Stimulated activated CD8-positive, alpha-beta memory T cell treated with anti-CD3 and anti-CD28 coated beads, Interleukin-4, amount 100 ng/mL, for 1 hour (primary cell): Measurements from ENCODE around the gene CEP68.
"Not testable (repeated sequence)": the region's sequence is repeated elsewhere in the genome, so short reads cannot be mapped to it uniquely, and the experiment has no call there.

Source experiments
- DNase-seq, 2 donors: peaks; one replicate each; pipeline ENCODE4 v3.0.0-alpha.2; 2020; ENCODE audit warnings: low read depth in 2 of 2, low spot score in 1 of 2

Gene CEP68

GRCh38 chr2:65056215-65057053, at the start of gene CEP68:
Gene CEP68 (plus strand): TSS chr2:65056416. CDS start chr2:65069445, 13,029 bp downstream.
- peak; percentile 90 to 93 for DNase-seq

DNA sequence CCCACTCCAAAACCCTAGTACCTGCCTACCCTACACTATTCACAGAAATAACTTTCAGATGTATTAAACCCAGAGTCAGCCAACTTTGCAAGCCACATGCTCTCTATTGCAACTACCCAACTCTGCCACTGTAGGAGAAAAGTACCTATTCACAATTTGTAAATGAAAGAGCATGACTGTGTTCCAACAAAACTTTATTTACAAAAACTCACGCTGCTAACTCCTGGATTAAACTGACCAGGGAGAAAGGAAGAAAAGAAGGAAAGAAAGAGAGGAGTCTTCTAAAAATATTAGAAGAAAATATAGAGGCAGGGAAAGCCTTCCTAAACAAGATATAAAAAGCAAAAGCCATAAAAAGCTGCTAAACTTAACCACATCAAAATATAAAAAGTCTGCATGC, 42.4 kb upstream of the CEP68 start:
- no peak for DNase-seq

- no peak for DNase-seq
Observed at GRCh38 chr2:65015731-65016130, 40.5 kb upstream of the CEP68 start.

- DNase-seq = no peak
Observed at GRCh38 chr2:65016789-65017188, 39.4 kb upstream of the CEP68 start.

DNA sequence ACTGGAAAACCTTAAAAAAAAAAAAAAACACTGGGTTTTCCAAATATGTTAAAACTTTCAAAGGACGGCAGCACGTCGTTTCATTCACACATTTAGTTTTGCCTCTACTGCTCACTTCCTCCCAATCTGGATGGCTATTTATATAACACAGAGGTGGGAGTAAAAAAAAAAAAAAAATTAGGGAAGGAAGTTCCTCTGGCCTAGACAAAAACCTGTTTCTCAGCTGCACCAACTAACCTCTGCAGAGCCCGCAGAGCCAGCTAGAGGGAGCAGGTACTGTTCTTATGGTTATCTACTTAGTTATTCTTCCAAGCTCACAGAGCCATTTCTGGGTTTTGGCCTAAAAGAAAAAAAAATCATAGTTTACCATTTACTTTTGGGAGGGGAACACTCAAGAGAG, 38.9 kb upstream of the CEP68 start:
- no peak for DNase-seq

DNA sequence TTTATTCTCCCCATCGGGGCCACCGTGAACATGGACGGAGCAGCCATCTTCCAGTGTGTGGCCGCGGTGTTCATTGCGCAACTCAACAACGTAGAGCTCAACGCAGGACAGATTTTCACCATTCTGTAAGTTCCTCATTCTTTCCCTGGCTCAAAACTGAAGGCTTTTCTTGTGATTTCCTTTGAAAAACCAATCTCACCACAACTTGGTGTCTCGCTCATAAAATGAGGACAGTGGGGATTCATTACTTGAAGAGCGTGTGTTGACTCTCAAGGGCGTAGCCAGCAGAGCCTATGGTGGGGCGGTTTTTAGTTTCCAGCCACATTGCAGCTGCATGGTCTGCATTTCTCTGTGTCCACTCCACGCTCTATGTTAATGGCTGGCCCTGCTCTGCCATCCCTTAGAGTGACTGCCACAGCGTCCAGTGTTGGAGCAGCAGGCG, 38.1 kb upstream of the CEP68 start:
- DNase-seq = no peak

DNA sequence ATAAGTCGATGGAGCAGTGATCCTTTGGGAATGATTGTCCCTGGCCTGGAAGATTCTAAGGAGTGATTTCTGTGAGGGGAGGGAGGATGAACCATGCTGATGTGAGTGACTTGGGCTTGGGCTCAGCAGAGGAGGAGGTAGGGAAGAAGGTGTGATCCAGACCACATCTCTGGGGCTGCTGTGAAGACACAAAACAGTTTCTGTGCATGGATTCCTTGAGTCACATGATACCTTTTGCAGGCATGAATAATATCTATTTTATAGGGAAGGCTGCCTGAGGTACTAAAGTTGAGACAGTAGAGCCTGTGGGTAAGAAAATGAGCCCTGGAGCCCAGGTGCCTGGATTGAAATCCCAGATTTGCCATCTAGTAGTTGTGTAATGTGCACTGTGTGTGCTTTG, 37.2 kb upstream of the CEP68 start:
- no peak for DNase-seq

DNA sequence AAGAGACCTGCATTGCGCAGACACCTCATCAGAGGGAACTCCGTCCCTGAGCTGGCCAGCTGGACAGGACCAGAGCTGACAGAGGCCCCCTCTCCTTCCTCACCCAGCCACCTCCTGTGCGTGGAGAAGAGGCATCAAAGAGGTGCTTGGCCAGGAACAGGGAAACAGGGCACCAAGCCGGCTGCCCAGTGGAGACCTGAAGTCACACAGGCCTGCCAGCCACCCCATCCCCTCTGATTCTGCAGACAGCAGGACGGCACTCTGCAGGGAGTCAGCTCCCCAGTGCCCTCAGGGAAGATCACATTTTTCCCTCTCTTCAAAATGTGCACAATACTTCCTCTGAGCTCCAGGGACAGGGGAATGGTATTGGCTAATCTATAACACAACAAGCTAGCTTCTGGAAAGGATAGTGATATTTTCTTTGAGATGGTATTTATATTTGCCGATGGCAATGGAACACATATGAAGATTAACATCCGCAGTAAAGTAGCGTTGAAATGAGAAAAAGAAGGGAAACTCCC, 36.5 kb upstream of the CEP68 start:
- no peak for DNase-seq

DNA sequence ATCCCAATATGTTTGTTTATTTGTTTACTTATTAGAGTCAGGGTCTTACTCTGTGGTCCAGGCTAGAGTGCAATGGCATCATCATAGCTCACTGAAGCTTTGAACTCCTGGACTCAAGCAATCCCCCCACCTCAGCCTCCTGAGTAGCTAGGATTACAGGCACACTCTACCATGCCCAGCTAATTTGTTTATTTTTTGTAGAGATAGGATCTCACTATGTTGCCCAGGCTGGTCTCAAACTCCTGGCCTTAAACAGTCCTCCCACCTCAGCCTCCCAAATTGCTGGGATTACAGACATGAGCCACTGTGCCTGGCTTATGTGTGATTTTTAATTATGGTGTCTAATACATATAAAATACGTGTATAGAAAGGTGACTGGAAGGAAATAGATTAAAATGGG, 36.0 kb upstream of the CEP68 start:
- not testable (repeated sequence) for DNase-seq

- no peak for DNase-seq
Observed at GRCh38 chr2:65020943-65021528, 35.2 kb upstream of the CEP68 start.

DNA sequence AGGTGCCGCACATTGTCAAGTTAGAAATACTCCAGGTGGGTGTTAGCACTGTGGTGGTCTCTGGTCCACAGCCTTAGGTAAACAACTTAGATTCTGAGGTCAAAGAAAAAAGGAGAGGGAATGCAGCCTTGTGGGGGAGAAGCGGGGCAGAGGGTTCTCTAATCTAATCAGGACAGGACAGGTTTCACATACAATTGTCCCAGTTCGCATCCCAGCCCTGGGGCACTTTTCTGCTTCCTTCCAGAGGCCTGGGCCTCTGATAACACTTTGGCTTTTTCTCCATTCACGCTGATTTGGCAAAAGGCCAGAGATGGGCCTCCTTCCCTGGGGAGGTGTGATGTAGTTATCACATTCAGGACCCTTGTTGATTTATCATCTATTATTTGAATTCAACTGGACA, 34.5 kb upstream of the CEP68 start:
- DNase-seq = no peak

DNA sequence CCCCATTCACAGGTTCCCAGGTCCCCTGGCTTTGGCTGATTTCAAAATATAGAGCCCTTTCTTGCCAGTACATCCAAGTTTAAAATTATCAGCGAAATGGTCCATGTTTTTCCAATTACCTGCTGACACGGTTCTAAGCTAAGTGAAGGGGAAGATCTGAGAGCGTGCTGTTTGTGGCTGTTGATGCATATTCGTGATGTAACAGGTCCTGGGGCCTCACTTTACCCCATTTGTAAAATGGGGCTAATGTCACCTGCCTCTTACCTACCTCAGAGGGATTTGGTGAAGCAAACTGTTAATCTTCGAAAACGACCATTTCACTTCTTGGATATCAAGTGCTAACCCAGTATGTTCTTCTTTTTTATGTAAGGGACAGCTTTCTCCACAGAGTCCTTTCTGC, 34.0 kb upstream of the CEP68 start:
- DNase-seq = no peak

DNA sequence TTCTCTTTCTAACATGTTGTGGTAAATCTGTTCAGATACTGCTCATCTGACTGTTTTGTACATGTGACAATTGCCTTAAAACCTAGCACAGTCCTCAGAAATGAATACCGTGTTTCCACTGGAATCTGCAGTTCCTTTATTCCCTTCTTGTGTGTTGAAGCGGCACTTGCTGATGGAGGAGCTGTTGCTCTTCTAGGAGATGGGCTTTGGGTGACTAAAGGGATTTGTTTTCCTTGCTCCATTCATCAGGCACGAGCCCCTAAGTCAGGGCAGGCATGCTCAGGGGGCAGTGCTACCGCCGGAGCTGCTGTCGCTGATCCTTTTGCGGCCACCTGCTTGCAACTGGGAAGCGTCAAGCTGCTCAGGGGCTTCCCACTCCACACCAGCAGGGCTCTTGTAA, 32.5 kb upstream of the CEP68 start:
- no peak for DNase-seq

DNA sequence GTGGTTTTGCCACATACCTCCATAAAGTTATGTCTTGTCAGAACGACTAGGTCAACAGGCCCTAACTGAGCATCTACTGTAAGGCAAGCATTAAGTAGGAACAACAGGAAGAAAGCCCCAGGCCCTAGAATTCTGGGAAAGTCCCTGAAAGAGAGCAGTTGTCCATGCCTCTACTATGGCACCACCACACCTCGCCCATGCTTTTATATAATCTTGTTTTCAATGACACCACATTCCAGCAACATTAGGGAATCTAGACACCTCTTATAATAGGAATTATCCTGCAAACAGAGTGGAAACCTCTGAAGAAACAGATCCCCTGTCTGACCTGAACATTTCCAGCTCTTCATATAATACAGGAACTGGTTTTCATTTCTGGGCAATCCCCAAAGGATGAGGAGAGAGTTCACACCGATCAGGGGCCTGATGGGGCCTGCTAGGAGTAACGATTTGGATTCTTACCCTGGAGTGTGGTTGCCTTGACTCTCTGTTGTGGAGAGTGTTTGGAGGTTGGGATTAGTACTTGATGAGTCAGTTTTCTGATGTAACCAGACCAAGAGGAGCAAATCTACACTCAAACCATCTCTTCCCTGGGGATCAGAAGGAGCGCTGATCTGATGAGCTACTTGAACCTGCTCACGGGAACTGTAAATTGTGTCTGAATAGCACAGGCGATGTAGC, 31.9 kb upstream of the CEP68 start:
- no peak for DNase-seq

DNA sequence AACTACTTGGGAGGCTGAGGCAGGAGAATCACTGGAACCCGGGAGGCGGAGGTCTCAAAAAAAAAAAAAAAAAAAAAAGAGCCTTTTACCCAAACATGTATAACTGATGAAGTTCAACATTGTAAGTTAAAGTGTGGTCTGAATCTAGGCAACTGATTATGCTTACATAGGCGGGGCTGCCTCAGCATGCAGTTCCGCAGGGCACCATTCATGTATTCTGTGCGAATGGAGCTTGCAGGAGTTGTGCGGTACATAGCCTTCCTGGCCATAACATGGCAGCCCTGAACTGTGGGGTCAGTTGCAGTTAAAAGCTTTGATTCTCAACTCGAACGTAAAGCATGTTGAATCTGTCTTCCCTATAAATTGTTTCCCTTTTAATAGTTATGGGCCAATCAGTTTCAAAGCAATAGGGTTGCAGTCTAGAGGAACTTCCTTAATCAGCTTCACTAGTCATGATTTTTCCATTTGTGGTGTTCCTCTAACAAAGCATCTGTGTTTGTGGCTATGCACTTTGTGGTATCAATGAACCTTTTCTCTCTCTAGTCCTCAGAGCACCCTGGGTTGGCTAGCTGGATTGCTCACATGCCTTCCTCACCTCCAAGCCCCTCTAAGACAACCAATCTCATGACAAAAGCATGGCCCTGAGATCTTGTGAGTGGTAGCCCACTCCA, 30.6 kb upstream of the CEP68 start:
- DNase-seq = no peak

DNA sequence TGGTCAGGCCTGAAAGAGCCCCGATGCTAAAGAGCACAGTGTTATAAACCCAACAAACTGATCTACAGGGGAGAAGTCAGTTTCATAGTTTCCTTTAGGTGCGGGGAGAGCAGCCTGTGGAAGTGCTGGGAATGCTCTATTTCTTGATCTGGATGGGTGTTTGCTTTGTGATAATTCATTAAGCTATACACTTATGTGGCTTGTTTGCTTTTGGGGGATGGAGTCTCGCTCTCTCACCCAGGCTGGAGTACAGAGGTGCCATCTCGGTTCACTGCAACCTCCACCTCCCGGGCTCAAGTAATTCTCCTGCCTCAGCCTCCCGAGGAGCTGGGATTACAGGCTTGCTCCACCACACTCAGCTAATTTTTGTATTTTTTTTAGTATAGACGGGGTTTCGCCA, 30.1 kb upstream of the CEP68 start:
- no peak for DNase-seq

DNA sequence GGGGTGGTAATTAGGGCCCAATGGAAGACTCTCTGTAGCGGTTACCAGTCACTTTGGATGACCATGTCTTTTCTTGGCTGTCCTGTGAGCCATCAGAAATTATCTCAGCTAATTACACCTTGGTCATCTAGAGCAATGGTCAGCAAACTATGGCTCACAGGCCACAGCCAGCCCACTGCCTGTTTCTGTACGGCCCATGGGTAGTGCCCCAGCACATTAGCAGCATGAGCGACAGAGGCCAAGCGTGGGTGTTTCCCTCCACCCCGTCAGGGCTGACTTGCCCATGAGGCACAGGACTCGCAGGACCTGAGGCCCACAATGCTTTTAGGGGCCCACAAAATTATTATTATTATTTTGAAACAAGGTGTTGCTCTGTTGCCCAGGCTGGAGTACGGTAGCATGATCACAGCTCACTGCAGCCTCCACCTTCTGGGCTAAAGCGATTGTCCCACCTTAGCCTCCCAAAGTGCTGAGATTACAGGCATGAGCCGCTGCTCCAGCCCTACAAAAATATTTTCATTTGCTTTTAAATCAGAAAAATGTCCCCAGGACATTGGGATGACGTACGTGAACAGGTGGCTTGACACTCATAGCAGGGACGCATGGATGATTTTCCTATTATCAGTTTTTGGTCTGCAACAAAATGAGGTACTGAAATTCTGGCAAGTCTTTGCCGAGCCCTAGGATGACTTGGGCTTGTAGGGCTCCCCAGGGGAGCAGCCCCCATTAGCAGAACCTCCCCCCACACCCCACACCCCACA, 29.3 kb upstream of the CEP68 start:
- DNase-seq = no peak

DNA sequence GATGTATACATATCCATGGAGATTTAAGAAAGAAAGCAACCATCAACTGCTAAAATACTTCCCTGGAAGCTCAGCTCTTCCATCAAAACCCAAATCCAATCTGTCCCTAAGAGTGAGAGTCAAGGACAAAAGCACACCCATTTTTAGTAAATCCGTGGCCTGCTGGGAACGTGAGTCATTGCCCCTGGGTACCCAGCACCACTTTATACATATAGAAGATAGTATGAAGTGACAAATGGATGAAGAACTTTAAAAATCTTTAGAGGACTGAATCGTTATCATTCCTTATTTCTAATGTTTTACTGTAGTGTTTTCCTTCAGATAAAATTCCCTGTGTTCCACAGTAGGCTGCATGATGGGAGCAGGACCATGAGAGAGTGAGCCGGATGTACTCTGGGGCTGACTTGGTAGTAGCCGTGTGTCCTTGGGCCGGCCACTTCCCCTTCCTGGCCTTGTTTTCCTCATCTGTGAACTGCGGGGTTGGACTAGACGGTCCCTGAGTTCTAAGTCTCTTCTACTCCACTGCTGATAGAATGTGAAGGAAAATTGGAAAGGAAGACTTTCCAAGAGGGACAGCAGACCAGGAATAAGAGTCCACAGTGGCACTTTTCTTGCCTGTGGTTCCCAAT, 28.5 kb upstream of the CEP68 start:
- DNase-seq = no peak

- no peak for DNase-seq
Observed at GRCh38 chr2:65030476-65031332, 25.5 kb upstream of the CEP68 start.
